GM10847 (cell line): ENCODE measurements around the gene ATAD5.

Experiments
- POLR2A ChIP-seq: IDR thresholded peaks from 2 replicates; pipeline ENCODE4 v1.6.1; 2011; ENCODE audit not compliant: insufficient read length; ENCODE audit errors: extremely low read depth

The ATAD5 gene, protein sequence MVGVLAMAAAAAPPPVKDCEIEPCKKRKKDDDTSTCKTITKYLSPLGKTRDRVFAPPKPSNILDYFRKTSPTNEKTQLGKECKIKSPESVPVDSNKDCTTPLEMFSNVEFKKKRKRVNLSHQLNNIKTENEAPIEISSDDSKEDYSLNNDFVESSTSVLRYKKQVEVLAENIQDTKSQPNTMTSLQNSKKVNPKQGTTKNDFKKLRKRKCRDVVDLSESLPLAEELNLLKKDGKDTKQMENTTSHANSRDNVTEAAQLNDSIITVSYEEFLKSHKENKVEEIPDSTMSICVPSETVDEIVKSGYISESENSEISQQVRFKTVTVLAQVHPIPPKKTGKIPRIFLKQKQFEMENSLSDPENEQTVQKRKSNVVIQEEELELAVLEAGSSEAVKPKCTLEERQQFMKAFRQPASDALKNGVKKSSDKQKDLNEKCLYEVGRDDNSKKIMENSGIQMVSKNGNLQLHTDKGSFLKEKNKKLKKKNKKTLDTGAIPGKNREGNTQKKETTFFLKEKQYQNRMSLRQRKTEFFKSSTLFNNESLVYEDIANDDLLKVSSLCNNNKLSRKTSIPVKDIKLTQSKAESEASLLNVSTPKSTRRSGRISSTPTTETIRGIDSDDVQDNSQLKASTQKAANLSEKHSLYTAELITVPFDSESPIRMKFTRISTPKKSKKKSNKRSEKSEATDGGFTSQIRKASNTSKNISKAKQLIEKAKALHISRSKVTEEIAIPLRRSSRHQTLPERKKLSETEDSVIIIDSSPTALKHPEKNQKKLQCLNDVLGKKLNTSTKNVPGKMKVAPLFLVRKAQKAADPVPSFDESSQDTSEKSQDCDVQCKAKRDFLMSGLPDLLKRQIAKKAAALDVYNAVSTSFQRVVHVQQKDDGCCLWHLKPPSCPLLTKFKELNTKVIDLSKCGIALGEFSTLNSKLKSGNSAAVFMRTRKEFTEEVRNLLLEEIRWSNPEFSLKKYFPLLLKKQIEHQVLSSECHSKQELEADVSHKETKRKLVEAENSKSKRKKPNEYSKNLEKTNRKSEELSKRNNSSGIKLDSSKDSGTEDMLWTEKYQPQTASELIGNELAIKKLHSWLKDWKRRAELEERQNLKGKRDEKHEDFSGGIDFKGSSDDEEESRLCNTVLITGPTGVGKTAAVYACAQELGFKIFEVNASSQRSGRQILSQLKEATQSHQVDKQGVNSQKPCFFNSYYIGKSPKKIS (N-terminal part only)

DNA sequence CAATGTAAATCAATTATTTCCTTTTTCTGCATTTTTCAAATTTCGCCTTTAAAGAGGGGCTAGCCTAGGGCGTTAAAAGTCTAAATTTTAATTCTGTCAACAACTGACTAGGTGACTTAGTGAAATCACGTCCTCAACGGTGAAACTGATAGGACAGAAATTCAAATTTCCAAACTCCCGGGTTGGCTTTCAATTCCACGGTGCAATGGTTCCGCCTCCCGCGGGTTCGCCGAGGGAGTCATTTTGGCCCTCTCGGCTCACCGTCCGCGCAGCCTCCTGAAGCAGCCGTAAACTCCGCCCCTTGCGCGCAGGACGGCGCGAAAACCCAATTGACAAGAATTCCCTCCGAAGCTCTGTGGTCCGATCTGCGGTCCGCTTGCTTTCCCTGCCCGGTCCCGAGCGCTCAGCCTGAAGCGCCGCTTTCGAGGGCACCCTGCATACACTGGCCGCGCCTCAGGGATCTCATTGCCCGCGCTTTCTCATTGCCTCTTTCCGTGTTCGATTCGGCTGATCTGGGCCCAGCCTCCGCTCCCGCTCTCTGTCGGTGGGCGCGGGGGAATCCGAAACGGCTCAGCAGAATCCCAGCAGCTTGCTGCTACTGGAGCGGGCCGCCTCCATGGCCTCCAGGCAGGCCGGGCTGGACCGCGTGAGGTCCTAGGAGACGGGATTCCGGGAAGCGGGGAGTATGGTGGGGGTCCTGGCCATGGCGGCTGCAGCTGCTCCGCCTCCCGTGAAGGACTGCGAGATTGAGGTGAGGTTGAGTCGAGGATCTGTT lies at the start of gene ATAD5:
TSS of gene ATAD5 (plus strand) at position 304 of the 775 bp plus-strand sequence. CDS start at position 686, 382 bp downstream.
- TF ChIP-seq POLR2A, result peak; percentile 55

GRCh38 chr17:30782206-30782605 lies 49.6 kb upstream of the ATAD5 start:
- no peak for TF ChIP-seq POLR2A

DNA sequence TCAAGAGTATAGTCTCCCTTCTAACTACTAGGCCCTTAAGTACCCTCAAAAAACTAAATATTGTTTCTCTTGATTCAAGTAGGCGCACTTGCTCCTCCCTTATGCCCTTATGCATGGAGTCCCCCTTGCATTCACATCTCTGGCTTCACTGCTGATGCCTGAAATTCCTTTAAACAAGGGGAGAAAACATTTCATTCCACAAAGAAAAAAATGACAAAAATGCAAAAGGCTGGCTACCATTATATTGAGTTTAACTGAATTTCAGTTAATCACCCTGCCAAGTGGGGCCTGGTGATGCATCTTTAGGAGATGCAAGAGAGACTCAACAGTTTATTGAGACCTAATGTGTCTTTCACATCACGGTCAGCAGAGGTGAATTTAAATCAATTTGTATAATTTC lies 42.8 kb upstream of the ATAD5 start:
- no peak for TF ChIP-seq POLR2A

DNA sequence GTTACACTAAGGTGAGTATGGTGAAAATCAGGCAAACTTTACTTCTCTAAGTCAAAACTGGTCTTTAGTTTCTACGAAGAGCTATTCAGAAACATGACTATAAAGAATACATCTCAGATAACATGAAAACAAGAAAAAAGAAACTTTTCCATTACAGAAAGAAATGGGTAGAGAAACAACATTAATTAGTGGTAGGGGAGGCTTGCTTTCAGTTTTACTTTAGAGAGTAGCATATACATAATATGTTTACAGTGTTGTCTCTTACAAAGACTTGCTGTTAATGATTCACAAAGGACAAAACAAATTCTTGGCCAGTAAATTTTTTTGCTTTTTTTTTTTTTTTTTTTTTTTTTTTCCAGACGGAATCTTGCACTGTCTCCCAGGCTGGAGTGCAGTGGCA lies 41.5 kb upstream of the ATAD5 start:
- no peak for TF ChIP-seq POLR2A

DNA sequence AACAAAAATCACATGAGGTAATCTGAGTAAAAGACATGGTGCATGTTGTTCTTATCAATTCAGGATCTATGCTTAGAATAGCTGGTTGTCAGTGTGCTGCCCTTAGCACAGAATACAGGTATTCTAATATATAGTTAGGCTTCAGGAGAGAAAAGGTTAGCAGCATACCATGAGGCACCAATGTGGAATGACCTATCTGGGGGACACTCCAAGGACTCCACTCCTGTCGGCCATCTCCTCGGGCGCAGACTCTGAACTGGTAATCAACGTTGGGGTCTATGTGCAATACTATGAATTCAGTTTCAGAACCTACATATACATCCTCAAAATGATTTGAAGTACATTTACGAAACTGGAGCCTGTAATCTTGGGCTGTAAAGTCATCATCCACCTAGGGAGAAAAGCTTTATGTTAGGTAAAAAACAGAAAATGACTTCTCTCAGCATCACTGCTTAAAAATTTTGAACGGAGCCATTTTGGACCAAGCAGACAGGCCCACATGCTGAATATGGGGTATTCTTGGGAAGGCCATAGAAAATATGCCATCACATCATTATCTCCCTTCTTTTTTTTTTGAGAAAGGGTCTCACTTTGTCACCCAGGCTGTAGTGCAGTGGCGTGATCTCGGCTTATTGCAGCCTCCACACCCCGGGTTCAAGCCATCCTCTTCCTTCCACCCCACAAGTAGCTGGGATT lies 38.3 kb upstream of the ATAD5 start:
- TF ChIP-seq POLR2A, result no peak

- TF ChIP-seq POLR2A, result no peak
Observed at GRCh38 chr17:30794372-30794771, 37.4 kb upstream of the ATAD5 start.

DNA sequence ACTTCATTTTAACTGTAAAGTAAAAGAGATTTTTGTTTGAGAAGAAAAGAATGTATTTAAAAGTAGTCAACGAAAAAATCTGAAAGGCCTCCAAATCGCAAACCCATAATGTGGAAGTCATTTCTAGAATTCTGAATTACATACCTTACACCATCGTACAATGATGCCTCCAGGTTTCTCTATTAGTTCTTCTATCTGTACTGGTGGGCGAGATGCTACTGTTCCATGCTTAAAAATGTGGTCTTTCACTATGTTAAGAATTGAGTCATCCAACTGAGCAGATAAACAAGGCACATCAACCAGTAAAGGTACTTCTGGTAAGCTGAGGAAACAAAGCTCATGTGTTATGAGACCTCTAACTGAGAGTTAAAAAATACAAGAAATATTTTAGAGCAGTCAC lies 35.8 kb upstream of the ATAD5 start:
- TF ChIP-seq POLR2A, result no peak

DNA sequence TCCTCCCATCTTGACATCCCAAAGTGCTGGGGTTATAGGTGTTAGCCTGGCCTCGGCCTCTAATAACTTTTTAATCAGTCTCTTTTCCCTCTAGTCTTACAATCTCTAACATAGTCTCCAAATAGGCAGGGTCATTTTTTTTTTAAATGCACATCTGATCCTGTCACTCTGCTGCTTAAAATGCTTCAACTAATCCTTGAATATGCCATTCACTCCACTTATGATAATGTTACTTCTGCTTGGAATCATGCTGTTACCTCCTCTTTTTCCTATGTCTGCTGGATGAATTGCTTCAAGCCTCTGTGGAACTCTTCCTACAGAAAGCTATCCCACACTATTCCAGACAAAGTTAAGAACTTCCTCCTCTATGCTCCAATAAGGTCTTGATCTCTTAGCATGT lies 30.1 kb upstream of the ATAD5 start:
- no peak for TF ChIP-seq POLR2A

DNA sequence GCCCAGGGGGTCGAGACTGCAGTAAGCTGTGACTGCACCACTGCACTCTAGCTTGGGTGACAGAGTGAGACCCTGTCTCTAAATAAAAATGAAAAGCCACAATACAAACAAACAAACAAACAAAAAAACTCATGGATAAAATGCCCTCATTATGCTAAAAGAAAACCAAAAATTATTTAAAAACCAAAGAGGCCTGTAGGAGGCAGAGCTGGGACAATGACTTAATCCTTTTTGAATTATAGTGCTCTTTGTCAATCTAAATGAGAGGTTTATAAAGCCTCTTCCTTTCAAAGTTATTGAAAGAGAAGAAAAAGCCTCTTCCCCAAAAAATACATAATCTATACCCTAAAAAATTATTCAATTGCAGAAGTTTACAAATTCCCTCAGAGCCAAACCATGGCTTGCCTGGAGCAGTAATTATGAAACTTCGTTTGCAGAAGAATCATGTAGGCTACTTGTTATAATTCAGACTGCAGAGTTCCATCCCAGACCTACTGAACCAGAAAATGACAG lies 25.8 kb upstream of the ATAD5 start:
- TF ChIP-seq POLR2A, result no peak

- no peak for TF ChIP-seq POLR2A
Observed at GRCh38 chr17:30807896-30808295, 23.9 kb upstream of the ATAD5 start.

DNA sequence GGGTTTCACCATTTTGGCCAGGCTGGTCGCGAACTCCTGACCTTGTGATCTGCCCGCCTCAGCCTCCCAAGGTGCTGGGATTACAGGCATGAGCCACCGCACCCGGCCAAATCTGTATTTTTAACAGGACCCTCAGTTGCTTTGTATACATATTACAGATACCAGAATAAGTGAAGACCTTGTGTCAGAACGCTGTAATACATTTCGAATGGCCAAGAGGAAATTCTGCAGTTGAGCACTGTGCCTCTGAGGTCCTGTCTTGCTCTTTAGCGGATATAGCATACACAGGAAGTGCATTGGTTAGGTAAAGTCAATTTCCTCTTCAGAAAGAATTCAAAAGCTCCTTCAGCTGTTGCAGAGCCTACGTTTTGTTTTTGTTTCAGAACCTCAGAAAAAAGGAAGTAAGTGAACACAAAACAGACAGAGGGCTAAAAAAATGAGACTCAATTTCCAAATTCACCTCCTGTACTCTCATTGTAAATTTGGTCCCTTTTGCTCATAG lies 22.9 kb upstream of the ATAD5 start:
- no peak for TF ChIP-seq POLR2A

DNA sequence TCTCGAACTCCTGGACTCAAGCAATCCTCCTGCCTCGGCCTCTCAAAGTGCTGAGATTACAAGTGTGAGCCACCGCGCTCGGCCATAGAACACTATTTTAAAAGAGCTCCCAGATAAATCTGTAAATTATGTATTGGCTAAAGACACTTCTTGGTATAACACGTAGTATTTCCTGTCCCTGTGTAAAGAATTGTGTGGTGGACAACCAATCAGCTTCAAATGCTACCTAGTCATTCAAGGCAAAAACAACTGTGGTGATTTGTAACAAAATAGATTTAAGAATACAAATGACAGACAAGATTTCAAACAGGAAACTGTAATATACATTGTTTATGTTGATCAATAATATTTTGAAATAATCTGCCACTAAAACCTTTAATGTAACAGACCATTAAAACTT lies 21.9 kb upstream of the ATAD5 start:
- TF ChIP-seq POLR2A, result no peak

GRCh38 chr17:30812218-30813177 lies 19.3 kb upstream of the ATAD5 start:
- no peak for TF ChIP-seq POLR2A
